ENCODE data around the gene CLDN22.

- TF ChIP-seq CTCF (IDR thresholded peaks at IDR 0.05) (no peak), ZFX (IDR thresholded peaks at IDR 0.05; ENCODE audit: borderline replicate concordance) (no peak)
Measured at GRCh38 chr4:183343730-183344129, 23.7 kb upstream of the CLDN22 start.

Measured in 22Rv1 (cell line).